22Rv1 (cell line): ENCODE results near the gene DLEC1.

Source experiments
- H3K27ac ChIP-seq: fragments of 450-650 bp; 2 replicates; pipeline ENCODE4 v1.5.1; 2017
- ZFX ChIP-seq: fragments of 450-650 bp; IDR thresholded peaks from 2 replicates; pipeline ENCODE4 v1.6.1; 2017; ENCODE audit warnings: antibody characterized with exemption, borderline replicate concordance
- TF ChIP-seq, protein P1 (sequence below): fragments of 450-650 bp; IDR thresholded peaks from 2 replicates; pipeline ENCODE4 v1.5.1; 2017; ENCODE audit warnings: mild to moderate bottlenecking

Gene DLEC1, protein sequence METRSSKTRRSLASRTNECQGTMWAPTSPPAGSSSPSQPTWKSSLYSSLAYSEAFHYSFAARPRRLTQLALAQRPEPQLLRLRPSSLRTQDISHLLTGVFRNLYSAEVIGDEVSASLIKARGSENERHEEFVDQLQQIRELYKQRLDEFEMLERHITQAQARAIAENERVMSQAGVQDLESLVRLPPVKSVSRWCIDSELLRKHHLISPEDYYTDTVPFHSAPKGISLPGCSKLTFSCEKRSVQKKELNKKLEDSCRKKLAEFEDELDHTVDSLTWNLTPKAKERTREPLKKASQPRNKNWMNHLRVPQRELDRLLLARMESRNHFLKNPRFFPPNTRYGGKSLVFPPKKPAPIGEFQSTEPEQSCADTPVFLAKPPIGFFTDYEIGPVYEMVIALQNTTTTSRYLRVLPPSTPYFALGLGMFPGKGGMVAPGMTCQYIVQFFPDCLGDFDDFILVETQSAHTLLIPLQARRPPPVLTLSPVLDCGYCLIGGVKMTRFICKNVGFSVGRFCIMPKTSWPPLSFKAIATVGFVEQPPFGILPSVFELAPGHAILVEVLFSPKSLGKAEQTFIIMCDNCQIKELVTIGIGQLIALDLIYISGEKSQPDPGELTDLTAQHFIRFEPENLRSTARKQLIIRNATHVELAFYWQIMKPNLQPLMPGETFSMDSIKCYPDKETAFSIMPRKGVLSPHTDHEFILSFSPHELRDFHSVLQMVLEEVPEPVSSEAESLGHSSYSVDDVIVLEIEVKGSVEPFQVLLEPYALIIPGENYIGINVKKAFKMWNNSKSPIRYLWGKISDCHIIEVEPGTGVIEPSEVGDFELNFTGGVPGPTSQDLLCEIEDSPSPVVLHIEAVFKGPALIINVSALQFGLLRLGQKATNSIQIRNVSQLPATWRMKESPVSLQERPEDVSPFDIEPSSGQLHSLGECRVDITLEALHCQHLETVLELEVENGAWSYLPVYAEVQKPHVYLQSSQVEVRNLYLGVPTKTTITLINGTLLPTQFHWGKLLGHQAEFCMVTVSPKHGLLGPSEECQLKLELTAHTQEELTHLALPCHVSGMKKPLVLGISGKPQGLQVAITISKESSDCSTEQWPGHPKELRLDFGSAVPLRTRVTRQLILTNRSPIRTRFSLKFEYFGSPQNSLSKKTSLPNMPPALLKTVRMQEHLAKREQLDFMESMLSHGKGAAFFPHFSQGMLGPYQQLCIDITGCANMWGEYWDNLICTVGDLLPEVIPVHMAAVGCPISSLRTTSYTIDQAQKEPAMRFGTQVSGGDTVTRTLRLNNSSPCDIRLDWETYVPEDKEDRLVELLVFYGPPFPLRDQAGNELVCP (N-terminal part only)

DNA sequence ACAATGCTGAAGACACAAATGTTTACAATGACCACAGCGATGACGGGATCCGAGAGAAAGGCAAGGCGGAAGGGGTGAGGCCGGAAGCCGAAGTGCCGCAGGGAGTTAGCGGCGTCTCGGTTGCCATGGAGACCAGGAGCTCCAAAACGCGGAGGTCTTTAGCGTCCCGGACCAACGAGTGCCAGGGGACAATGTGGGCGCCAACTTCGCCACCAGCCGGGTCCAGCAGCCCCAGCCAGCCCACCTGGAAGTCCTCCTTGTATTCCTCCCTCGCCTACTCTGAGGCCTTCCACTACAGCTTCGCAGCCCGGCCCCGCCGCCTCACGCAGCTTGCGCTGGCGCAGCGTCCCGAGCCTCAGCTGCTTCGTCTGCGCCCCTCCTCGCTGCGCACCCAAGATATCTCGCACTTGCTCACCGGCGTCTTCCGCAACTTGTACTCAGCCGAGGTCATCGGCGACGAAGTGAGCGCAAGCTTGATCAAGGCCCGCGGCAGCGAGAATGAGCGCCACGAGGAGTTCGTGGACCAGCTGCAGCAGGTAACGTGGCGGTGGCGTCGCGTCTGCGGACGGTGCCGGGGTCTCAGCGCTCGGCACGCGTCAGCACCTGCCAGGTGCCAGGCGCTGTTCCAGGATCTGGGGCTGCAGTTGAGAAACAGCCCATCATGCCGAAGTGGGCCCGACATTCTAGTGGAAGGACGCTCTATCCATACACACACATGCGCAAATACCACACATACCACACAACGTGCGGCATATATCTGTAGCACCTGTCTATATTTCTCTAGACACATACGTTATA lies at the start of gene DLEC1:
DLEC1 (plus strand) TSS at position 108 of the 798 bp plus-strand sequence; CDS start at position 126, 18 bp downstream.
- no peak within 1 kb of the TSS for H3K27ac ChIP-seq
- no peak for TF ChIP-seq ZFX
- TF ChIP-seq, protein P1, sequence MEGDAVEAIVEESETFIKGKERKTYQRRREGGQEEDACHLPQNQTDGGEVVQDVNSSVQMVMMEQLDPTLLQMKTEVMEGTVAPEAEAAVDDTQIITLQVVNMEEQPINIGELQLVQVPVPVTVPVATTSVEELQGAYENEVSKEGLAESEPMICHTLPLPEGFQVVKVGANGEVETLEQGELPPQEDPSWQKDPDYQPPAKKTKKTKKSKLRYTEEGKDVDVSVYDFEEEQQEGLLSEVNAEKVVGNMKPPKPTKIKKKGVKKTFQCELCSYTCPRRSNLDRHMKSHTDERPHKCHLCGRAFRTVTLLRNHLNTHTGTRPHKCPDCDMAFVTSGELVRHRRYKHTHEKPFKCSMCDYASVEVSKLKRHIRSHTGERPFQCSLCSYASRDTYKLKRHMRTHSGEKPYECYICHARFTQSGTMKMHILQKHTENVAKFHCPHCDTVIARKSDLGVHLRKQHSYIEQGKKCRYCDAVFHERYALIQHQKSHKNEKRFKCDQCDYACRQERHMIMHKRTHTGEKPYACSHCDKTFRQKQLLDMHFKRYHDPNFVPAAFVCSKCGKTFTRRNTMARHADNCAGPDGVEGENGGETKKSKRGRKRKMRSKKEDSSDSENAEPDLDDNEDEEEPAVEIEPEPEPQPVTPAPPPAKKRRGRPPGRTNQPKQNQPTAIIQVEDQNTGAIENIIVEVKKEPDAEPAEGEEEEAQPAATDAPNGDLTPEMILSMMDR, result no peak

DNA sequence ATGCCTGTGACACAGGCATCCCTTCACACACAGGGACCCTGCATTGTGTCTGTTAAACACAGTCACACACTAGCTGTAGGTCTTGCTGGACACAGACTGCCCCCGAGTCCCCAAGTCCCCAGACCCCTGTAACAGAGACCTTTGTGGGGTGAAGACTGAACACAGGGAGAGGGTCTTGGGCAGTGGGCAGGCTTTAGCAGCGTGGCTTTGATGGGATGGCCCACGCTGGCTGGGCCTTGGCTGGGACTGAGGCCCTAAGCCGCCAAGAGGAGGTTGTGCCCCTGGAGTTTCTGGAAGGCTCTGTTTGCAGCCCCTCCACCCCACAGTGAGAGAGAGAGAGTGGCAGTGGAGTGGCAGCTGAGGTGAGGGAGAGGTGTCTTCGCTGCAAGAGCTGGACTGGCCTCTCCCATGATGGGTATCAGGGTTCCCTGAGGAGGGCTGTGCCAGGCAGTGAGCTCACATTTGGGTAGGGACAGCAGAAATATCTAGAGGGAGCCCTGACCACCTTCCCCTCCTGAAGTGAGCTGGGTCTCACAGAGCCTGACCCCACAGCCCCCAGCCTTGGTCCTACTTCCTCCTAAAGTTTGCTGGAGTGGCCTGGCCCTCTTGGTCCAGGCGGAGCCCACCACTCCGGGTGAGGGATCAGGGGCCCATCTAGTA lies 49.1 kb upstream of the DLEC1 start:
- no peak for TF ChIP-seq ZFX
- TF ChIP-seq, protein P1, result no peak
- no peak overlapping the region for H3K27ac ChIP-seq

DNA sequence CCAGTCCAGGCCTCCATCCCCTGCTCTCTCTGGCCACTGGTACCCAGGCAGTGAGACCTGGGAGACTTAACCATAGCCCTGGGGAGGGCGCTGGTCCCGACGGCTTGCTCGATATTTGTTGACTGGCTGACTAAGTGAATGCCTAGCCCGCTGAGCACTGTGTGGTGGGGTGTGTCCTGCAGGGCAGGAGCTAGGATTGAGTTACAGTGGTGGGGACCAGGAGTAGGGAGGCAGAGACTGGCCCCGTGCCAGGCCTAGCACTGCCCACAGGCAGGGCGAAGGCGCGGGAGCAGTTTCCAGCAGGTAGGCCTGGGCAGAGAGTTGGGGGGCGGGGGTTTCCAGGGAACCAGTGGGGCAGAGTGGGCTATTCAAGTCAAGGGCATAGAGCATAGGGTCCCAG lies 48.5 kb upstream of the DLEC1 start, which contains the start of gene VILL:
VILL (plus strand) TSS at position 260 of the 400 bp plus-strand sequence. CDS start 2,887 bp downstream, outside the sequence.
- no peak within 1 kb of the TSS for H3K27ac ChIP-seq
- TF ChIP-seq, protein P1, result no peak
- TF ChIP-seq ZFX, result no peak

DNA sequence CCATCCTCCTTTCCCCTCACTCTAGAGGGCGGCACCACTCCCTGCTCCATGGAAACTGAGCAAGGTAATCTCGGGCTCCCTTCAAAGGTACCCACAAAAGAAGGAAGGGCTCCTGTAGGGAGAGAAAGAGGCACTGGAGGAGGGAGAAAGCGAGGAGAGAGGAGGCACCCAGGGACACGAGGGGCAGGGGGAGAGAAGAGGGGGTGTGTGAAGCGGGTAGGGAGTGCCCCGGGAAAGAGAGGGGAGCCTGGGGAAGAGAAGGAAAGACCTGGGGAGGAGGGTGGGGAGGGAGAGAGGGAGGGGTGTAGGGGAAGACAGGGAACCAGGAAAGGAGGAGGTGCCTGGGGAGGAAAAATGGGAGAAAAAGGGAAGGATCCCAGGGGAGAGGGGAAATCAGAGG lies 47.9 kb upstream of the DLEC1 start:
- TF ChIP-seq, protein P1, result no peak
- no peak for TF ChIP-seq ZFX
- no peak overlapping the region for H3K27ac ChIP-seq

DNA sequence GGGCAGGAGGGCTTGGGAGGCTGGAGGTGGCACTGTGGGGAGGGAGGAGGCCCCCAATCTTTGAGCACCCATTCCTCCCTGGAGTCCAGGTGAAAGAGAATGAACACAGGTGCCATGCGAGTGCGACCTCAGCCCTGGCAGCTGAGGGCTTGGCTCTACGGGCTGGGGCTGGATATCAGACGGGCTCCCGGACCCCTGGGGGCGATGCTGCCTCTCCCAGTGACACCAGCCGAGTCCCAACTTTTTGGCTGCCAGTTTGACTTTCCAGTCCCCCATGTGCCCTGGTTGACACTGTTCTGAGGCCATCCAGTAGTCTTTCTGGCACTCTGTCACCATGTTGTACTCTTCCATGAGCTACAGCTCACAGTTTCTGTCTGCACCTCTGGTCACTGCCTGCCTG lies 47.2 kb upstream of the DLEC1 start:
- H3K27ac ChIP-seq, result no peak overlapping the region
- TF ChIP-seq ZFX, result no peak

DNA sequence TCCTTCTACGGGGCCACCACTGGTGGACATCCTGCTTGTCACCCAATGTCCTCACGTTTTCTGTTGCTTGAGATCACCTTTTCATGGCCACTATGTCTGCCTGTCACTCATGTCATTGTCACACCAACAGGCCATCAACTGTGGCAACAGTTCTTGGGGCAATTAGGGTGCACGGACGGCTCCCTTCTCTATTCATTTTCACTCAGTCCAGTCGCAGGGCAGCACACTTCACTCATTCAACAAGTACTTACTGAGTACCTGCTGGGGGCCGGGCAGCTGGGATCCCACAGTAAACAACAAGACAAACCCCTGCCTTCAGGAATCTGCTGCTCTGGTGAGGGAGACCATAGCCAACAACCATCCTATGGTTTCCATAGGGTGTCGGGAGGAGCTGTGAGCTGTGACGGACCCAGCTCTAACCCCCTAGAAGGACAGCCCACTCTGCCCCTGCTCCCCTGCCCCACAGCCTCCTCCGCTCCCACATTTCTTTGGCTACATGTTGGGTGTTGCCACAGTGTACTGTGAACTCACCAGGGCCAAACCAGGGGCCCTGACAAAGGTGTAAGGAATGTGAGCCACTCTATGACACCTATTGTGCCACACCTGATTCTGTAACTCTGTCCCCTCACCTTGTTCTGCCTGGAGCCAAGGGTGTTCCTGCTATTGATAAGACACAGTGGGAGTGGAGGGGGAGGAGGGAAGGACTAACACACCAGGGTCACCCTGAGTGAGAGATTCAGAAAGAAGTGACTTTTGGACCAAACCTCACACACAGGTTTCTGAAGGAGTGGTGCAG lies 46.5 kb upstream of the DLEC1 start:
- TF ChIP-seq, protein P1, result no peak
- TF ChIP-seq ZFX, result no peak

More for the DNA sequence above, 46.5 kb upstream of the DLEC1 start:
- no peak overlapping the region for H3K27ac ChIP-seq
